Fibroblast of mammary gland (primary cell): Measurements from ENCODE around the gene TBC1D5.

Experiments used
- DNase-seq: peaks from one replicate; pipeline ENCODE4 v3.0.0-alpha.2; 2010; ENCODE audit warnings: low read depth
- H3K4me3 ChIP-seq: 2 replicates; pipeline ENCODE4 v1.5.1; 2011; ENCODE audit warnings: low read depth, mild to moderate bottlenecking, low read length, moderate library complexity; ENCODE audit not compliant: control insufficient read depth
- TF ChIP-seq, protein P1 (sequence below): conservative IDR thresholded peaks from 2 replicates; pipeline ENCODE4 v1.5.1; 2011; ENCODE audit warnings: low read depth, low read length, inconsistent platforms; ENCODE audit not compliant: control insufficient read depth, insufficient read depth

The TBC1D5 gene

DNA sequence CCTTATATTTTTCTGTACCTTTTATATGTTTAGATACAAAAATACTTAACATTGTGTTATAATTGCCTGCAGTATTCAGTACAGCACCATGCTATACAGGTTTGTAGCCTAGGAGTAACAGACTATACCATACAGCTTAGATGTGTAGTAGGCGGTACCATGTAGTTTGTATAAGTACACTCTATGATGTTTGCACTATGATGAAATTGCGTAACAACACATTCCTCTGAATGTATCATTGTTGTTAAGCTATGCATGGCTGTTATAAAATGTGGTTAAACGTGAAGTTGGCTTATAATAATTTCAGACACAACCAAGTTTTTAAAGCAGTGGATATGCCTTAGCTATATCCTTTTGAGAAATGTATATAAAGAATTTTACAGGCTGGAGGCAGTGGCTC is 529.3 kb downstream of the TBC1D5 start:
- peak; percentile 44 for DNase-seq
- TF ChIP-seq, protein P1, sequence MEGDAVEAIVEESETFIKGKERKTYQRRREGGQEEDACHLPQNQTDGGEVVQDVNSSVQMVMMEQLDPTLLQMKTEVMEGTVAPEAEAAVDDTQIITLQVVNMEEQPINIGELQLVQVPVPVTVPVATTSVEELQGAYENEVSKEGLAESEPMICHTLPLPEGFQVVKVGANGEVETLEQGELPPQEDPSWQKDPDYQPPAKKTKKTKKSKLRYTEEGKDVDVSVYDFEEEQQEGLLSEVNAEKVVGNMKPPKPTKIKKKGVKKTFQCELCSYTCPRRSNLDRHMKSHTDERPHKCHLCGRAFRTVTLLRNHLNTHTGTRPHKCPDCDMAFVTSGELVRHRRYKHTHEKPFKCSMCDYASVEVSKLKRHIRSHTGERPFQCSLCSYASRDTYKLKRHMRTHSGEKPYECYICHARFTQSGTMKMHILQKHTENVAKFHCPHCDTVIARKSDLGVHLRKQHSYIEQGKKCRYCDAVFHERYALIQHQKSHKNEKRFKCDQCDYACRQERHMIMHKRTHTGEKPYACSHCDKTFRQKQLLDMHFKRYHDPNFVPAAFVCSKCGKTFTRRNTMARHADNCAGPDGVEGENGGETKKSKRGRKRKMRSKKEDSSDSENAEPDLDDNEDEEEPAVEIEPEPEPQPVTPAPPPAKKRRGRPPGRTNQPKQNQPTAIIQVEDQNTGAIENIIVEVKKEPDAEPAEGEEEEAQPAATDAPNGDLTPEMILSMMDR, result no peak
- H3K4me3 ChIP-seq, result no peak overlapping the region

DNA sequence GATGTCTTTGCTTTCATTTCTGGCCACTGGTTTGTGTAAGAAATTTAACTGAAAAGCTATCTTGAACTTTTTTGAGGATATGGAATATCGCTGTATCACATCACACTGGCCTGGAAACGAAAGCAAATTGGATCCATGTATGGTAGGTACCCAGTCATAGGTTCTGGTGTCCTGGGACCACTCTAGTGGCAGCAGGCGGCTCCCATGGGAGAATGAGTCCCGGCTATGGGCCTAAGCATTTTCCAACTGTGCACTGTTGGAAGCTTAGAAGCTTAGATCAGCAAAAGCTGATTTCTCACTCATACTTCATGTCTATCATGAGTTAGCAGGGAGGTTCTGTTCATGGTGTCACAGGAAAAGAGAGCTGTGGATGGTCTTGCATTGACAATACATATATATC is 534.5 kb downstream of the TBC1D5 start:
- TF ChIP-seq, protein P1, result no peak

DNA sequence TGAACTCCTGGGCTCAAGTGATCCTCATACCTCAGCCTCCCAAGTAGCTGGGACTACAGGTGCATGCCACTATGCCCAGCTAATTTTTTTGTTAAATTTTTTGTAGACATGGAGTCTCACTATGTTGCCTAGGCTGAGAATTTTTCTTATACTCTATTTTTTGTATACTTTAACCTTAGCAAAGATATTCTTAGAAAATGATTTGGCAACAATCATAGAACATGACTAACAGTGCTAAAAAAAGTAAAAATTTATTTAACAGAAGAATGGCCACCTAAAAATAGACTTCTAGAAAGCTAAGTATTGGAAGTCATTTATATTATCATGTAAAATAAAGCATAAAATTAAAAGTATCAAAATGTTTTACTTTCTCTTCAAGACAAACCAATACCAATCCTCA is 535.4 kb downstream of the TBC1D5 start:
- TF ChIP-seq, protein P1, result no peak
- H3K4me3 ChIP-seq, result no peak overlapping the region
- DNase-seq, result no peak

More for the DNA sequence above, 534.5 kb downstream of the TBC1D5 start:
- no peak for DNase-seq
- H3K4me3 ChIP-seq, result no peak overlapping the region

DNA sequence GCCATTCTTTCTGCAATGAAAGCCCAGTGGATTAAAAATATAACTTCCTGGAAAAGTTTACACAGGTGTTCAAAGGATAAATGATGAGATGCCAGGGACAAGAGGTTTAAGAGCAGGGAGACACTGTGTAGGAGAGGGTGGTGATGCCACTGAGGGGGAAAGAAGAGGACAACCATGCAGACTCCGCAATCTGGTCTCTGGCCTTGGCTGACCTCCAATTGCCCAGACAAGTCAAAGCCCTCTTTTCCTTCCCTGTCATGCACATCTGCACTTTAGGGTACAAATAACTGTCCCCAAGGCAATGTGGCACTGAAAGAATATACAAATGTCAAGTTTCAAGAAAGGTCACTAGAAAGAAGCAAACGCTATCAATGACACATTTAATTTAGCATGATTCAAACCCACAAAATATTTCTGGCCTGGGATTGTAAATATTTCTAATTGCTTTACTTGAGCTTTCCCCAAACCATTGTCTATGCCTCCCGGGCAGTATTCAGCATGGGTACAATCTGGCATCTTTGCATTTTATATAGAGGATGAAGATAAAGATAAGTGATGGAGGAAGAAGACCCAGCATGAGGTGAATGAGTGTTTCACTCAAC is 538.3 kb downstream of the TBC1D5 start:
- TF ChIP-seq, protein P1, result no peak
- no peak overlapping the region for H3K4me3 ChIP-seq
- DNase-seq, result no peak

DNA sequence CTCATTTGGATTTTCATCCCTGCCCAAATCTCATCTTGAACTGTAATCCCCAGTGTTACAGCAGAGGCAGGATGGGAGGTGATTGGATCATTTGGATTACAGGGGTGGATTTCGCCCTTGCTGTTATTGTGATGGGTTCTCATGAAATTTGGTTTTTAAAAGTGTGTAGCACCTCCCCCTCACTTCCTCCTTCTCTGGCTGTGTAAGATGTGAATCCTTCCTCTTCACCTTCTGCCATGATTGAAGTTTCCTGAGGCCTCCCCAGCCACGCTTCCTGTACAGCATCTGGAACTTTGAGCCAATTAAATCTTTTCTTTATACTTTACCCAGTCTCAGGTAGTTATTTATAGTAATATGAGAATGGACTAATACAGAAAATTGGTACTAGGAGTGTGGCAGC is 540.9 kb downstream of the TBC1D5 start:
- TF ChIP-seq, protein P1, result no peak
- no peak overlapping the region for H3K4me3 ChIP-seq
- DNase-seq, result no peak

DNA sequence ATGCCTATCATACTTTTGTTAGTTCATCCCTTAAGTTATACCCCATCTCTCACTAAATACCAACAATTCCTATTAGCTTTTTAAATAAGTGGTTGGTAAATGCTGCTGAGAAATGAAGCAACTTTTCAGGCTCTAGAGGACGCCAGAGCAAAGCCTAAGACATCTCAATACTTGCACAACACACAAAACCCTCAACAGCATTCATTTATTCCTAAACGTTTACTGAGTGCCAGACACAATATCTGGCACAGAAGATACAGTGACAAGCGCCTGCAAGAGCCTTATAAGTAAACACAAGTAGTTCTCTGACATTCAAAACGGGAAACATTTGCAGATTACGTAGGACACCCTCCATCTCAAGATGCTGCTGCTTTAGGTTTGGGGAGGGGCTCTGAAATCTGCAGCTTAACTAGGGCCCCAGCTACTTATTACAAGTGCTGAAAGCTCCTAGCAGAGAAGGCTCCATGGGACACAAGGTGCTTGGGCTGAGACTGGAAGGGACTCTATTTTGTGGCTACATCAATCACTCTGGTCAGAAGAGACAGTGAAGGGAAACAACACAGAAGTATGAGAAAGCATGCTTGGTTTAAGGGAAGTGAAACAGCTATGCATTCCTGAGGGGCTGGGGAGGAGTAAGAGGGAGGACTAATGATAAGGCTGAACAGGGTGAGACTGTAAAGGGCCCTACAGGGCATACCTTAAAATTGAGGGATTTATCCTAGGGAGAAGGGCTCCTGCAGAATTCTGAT is 546.4 kb downstream of the TBC1D5 start:
- DNase-seq, result peak; percentile 22
- H3K4me3 ChIP-seq, result no peak overlapping the region
- TF ChIP-seq, protein P1, result no peak
